K562 (cell line): ENCODE data around the gene GPS2. TPM values are rescaled to one million over a fixed set of nuclear protein-coding genes. Genes with fewer than 3 reads are reported as not detected.

Experiments
- ARHGAP35 ChIP-seq: fragments of 450-650 bp; IDR thresholded peaks from 2 replicates; pipeline ENCODE4 v1.6.1; 2018; ENCODE audit not compliant: partially characterized antibody
- BCL6 ChIP-seq: fragments of 250-450 bp; sonication (Bioruptor Pico); IDR thresholded peaks from 2 replicates; pipeline ENCODE4 v1.4.0; 2020
- CBFA2T2 ChIP-seq: fragments of 450-650 bp; conservative IDR thresholded peaks from 2 replicates; pipeline ENCODE4 v1.6.1; 2017; ENCODE audit warnings: mild to moderate bottlenecking
- FOSL1 ChIP-seq: fragments of 200-800 bp; sonication (Bioruptor generic); conservative IDR thresholded peaks from 2 replicates; pipeline ENCODE4 v1.6.1; 2016; ENCODE audit warnings: missing genetic modification characterization, missing compliant biosample characterization
- NBN ChIP-seq: fragments of 450-650 bp; IDR thresholded peaks from 2 replicates; pipeline ENCODE4 v1.6.1; 2016; ENCODE audit warnings: low read depth, mild to moderate bottlenecking
- NONO ChIP-seq, 2 experiments: fragments of 200-400 bp in 1 of 2; fragments of 450-650 bp in 1 of 2; formaldehyde crosslinking in 1 of 2; IDR thresholded peaks; 2 replicates each; pipeline ENCODE4 v1.6.1; 2017; ENCODE audit warnings: low read depth in 2 of 2, mild to moderate bottlenecking in 2 of 2, moderate library complexity in 2 of 2, low read length in 1 of 2
- SAFB ChIP-seq: fragments of 200-400 bp; formaldehyde crosslinking; IDR thresholded peaks from 2 replicates; pipeline ENCODE4 v1.6.1; 2017; ENCODE audit warnings: low read depth, low read length, borderline replicate concordance
- TRIM24 ChIP-seq, 2 experiments: fragments of 450-650 bp; IDR thresholded peaks; 2 replicates each; pipeline ENCODE4 v1.6.1; 2016
- ZNF445 ChIP-seq: fragments of 250-450 bp; sonication (Bioruptor Pico); IDR thresholded peaks from 2 replicates; pipeline ENCODE4 v1.4.0; 2020; ENCODE audit warnings: low read depth, mild to moderate bottlenecking, moderate library complexity
- polyA plus RNA-seq, 8 experiments: library from polyadenylated mRNA; depleted of rRNA in 4 of 8; stranded (reverse) in 5 of 8; unstranded in 3 of 8; fragments of >200 nt; fragmentation: Nextera tagmentation in 2 of 8; fragmentation: Illumina TruSeq in 1 of 8; extraction: Ambion mirVana in 2 of 8; extraction: Trizol in 1 of 8; gene quantifications; 2 replicates each; pipeline versions ENCODE4 v1.2.1 to v1.2.3, GENCODE V29; 2011 to 2014; ENCODE audit warnings: inconsistent platforms in 1 of 8, missing spikeins in 1 of 8
- total RNA-seq, 7 experiments: library from RNA; depleted of rRNA in 6 of 7; stranded (reverse); fragments of >200 nt in 6 of 7; fragmentation: Illumina TruSeq in 2 of 7; extraction: Trizol in 2 of 7; gene quantifications; 2 replicates each; pipeline versions ENCODE4 v1.2.1 to v1.2.3, GENCODE V29; 2011 to 2021; ENCODE audit warnings: low replicate concordance in 1 of 7
- TF ChIP-seq, protein P1 (sequence below), 2 experiments: fragments of 450-650 bp; IDR thresholded peaks; 2 replicates each; pipeline ENCODE4 v1.6.1; 2016; ENCODE audit warnings: mild to moderate bottlenecking in 2 of 2, borderline replicate concordance in 1 of 2, low read depth in 1 of 2, moderate library complexity in 1 of 2
- TF ChIP-seq, protein P2 (sequence below), 2 experiments: fragments of 200-800 bp in 1 of 2; sonication (Bioruptor generic) in 1 of 2; sonication (generic) in 1 of 2; formaldehyde crosslinking in 1 of 2; IDR thresholded peaks in 1 of 2; conservative IDR thresholded peaks in 1 of 2; 2 replicates each; pipeline versions ENCODE4 v1.5.0 to v1.6.1; 2016 to 2020; ENCODE audit warnings: missing compliant biosample characterization in 1 of 2, missing genetic modification characterization in 1 of 2, missing genetic modification reagents in 1 of 2
- TF ChIP-seq, protein P3 (sequence below): fragments of 200-400 bp; formaldehyde crosslinking; IDR thresholded peaks from 2 replicates; pipeline ENCODE4 v1.6.1; 2017; ENCODE audit warnings: mild to moderate bottlenecking, low read depth, low read length, moderate library complexity
- TF ChIP-seq, protein P4 (sequence below): fragments of 250-450 bp; sonication (Bioruptor Pico); IDR thresholded peaks from 2 replicates; pipeline ENCODE4 v1.8.0; 2022; ENCODE audit warnings: inconsistent platforms, mild to moderate bottlenecking, moderate library complexity, borderline replicate concordance

The GPS2 gene
- total and polyA plus RNA-seq, 9 of the 15 experiments (the other 6 are each of a cell fraction or from before 2014, with no cell fraction given), result 18.3 to 75.7 (median 37.0) TPM

DNA sequence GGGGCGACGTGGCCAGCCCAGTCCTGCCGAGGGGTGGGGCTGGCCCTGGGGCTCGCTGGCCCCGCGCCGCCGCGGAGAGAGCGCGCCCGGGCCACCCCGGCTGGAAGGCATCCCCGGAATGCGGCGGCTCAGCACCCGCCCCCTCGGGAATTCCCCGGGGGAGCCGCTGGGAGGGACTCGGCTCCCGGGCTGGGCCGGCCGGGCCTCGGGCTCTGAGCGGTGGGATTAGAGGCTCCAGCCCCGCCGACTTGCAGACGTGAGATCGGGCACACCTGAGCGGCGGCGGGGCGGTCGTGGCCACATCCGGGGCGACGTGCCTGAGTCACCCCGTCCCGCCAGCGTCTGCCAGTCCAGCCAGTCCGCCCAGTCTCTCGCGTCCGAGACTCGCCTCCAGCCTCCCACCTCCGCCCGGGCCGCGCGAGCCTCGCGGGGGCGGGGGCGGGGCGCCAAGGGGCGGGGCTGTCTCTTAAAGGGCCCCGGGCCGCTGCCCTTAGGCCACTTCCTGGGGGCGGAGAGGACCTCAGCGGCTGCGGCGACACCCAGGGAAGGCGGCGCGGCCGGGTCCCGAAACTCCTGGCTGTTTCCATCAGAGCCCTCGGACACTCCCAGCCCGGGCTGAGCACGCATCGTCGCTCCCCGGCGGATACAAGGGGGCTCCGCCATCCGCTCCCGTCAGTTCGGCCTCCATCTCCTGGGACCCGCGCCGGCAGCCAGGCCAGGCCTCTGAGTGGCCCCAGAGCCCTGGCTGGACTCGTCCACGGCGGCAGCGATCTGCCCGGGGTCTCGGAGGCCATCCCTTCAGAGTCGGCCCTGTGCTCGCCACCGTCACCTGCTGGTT, 36.7 kb upstream of the GPS2 start, which contains the start of gene KCTD11 (continued):
- TF ChIP-seq, protein P1, sequence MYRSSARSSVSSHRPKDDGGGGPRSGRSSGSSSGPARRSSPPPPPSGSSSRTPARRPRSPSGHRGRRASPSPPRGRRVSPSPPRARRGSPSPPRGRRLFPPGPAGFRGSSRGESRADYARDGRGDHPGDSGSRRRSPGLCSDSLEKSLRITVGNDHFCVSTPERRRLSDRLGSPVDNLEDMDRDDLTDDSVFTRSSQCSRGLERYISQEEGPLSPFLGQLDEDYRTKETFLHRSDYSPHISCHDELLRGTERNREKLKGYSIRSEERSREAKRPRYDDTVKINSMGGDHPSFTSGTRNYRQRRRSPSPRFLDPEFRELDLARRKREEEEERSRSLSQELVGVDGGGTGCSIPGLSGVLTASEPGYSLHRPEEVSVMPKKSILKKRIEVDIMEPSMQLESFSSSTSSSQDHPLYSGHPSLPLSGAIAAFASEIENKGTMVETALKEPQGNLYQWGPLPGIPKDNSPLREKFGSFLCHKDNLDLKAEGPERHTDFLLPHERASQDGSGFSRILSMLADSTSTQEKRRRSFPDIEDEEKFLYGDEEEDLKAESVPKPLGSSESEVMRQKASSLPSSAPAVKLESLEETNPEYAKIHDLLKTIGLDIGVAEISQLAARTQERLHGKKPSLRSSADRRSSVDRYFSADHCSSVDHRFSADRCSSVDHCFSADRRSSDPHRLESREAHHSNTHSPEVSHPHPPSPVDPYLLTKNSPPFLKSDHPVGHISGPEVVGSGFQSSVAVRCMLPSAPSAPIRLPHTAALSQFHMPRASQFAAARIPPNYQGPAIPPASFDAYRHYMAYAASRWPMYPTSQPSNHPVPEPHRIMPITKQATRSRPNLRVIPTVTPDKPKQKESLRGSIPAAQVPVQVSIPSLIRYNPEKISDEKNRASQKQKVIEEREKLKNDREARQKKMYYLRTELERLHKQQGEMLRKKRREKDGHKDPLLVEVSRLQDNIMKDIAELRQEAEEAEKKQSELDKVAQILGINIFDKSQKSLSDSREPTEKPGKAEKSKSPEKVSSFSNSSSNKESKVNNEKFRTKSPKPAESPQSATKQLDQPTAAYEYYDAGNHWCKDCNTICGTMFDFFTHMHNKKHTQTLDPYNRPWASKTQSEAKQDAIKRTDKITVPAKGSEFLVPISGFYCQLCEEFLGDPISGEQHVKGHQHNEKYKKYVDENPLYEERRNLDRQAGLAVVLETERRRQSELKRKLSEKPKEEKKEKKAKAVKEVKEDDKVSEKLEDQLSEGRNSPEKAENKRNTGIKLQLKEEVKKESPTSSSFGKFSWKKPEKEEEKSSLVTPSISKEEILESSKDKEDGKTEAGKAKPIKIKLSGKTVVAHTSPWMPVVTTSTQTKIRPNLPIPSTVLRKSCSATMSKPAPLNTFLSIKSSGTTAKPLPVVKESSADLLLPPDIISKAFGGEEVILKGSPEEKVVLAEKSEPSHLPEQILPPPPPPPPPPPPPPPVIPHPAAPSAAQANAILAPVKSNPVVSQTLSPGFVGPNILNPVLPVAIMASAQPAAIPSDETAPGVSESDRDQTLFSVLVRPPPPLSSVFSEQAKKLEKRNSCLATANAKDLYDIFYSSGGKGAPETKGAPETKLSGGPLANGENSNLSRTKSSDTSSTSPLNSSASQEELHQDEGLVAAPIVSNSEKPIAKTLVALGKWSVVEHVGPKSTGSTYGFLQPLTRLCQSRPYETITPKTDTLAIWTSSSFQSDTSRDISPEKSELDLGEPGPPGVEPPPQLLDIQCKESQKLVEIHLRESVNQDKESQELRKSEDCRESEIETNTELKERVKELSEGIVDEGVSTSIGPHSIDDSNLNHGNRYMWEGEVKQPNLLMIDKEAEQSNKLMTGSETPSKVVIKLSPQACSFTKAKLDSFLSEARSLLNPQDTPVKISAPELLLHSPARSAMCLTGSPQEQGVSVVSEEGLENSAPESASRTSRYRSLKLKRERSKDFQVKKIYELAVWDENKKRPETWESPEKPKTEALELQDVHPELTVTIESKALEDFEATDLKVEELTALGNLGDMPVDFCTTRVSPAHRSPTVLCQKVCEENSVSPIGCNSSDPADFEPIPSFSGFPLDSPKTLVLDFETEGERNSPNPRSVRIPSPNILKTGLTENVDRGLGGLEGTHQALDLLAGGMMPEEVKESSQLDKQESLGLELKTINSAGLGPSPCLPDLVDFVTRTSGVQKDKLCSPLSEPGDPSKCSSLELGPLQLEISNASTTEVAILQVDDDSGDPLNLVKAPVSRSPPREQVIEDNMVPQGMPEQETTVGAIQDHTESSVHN (IDR thresholded peaks at IDR 0.05; ENCODE audit: borderline replicate concordance in 1 of 2, low read depth in 1 of 2), result no peak
- TF ChIP-seq SAFB (peak; percentile 87), BCL6 (CRISPR knock-in tag) (no peak), NBN (no peak), FOSL1 (peak; percentile 77), NONO (IDR thresholded peaks at IDR 0.05; ENCODE audit: low read depth in 2 of 2, low read length in 1 of 2) (0 out of 4 replicates have a peak, but pooled peaks of 1 of the 2 experiments have one; percentile 8), ARHGAP35 (no peak), ZNF445 (CRISPR knock-in tag) (no peak), TRIM24 (IDR thresholded peaks at IDR 0.05) (no peak), CBFA2T2 (no peak)
- TF ChIP-seq, protein P2, sequence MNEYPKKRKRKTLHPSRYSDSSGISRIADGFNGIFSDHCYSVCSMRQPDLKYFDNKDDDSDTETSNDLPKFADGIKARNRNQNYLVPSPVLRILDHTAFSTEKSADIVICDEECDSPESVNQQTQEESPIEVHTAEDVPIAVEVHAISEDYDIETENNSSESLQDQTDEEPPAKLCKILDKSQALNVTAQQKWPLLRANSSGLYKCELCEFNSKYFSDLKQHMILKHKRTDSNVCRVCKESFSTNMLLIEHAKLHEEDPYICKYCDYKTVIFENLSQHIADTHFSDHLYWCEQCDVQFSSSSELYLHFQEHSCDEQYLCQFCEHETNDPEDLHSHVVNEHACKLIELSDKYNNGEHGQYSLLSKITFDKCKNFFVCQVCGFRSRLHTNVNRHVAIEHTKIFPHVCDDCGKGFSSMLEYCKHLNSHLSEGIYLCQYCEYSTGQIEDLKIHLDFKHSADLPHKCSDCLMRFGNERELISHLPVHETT (CRISPR knock-in tag; conservative IDR thresholded peaks at IDR 0.05 in 1 of 2, IDR thresholded peaks at IDR 0.05 in 1 of 2), result peak in 1 of 2 experiments; percentile 67; a peak in 2 of 4 replicates
- TF ChIP-seq, protein P3, sequence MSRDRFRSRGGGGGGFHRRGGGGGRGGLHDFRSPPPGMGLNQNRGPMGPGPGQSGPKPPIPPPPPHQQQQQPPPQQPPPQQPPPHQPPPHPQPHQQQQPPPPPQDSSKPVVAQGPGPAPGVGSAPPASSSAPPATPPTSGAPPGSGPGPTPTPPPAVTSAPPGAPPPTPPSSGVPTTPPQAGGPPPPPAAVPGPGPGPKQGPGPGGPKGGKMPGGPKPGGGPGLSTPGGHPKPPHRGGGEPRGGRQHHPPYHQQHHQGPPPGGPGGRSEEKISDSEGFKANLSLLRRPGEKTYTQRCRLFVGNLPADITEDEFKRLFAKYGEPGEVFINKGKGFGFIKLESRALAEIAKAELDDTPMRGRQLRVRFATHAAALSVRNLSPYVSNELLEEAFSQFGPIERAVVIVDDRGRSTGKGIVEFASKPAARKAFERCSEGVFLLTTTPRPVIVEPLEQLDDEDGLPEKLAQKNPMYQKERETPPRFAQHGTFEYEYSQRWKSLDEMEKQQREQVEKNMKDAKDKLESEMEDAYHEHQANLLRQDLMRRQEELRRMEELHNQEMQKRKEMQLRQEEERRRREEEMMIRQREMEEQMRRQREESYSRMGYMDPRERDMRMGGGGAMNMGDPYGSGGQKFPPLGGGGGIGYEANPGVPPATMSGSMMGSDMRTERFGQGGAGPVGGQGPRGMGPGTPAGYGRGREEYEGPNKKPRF, result no peak
- TF ChIP-seq, protein P4, sequence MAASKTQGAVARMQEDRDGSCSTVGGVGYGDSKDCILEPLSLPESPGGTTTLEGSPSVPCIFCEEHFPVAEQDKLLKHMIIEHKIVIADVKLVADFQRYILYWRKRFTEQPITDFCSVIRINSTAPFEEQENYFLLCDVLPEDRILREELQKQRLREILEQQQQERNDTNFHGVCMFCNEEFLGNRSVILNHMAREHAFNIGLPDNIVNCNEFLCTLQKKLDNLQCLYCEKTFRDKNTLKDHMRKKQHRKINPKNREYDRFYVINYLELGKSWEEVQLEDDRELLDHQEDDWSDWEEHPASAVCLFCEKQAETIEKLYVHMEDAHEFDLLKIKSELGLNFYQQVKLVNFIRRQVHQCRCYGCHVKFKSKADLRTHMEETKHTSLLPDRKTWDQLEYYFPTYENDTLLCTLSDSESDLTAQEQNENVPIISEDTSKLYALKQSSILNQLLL (CRISPR knock-in tag), result no peak
